ENCODE measurements around the gene HIF3A.

- TF ChIP-seq CTCF (conservative IDR thresholded peaks at IDR 0.05; ENCODE audit: low read length) (no peak), EZH2phosphoT487 (IDR thresholded peaks at IDR 0.05; ENCODE audit: borderline replicate concordance) (no peak)
These were observed 58.6 kb downstream of the HIF3A start for GRCh38 chr19:46355234-46356148.
